Skin epidermis (tissue), 12 donors: ENCODE data around the gene S100PBP.
"Not testable (repeated sequence)": the region's sequence is repeated elsewhere in the genome, so short reads cannot be mapped to it uniquely, and the experiment has no call there.

ENCODE experiments used
- H3K27ac ChIP-seq, 21 experiments: fragments of 200-600 bp; sonication (generic) in 11 of 21; one replicate each; pipeline ENCODE4 v1.5.0; 2020; ENCODE audit warnings: mild to moderate bottlenecking in 3 of 21, inconsistent platforms in 2 of 21, moderate library complexity in 2 of 21
- H3K4me3 ChIP-seq, 7 experiments: fragments of 200-600 bp; sonication (generic) in 2 of 7; one replicate each; pipeline ENCODE4 v1.5.0; 2020; ENCODE audit warnings: inconsistent platforms in 2 of 7, mild to moderate bottlenecking in 2 of 7, moderate library complexity in 1 of 7

S100PBP gene

GRCh38 chr1:32894019-32894600, 76.7 kb downstream of the S100PBP start:
- peak overlapping the region in 2 of 21 experiments; percentile 22 to 37 for H3K27ac ChIP-seq
- H3K4me3 ChIP-seq = no peak overlapping the region

GRCh38 chr1:32894681-32895080, 77.2 kb downstream of the S100PBP start:
- H3K27ac ChIP-seq = no peak overlapping the region
- no peak overlapping the region for H3K4me3 ChIP-seq

- no peak overlapping the region for H3K27ac ChIP-seq
- H3K4me3 ChIP-seq = no peak overlapping the region
Measured at GRCh38 chr1:32895325-32896215, 78.1 kb downstream of the S100PBP start.

GRCh38 chr1:32896451-32896850, 79.0 kb downstream of the S100PBP start:
- H3K4me3 ChIP-seq = no peak overlapping the region
- no peak overlapping the region for H3K27ac ChIP-seq

GRCh38 chr1:32897082-32898049, 79.9 kb downstream of the S100PBP start:
- H3K27ac ChIP-seq = no peak overlapping the region

GRCh38 chr1:32898056-32898455, 80.6 kb downstream of the S100PBP start:
- no peak overlapping the region for H3K4me3 ChIP-seq
- no peak overlapping the region for H3K27ac ChIP-seq

More at GRCh38 chr1:32897082-32898049, 79.9 kb downstream of the S100PBP start:
- no peak overlapping the region for H3K4me3 ChIP-seq

- Histone ChIP-seq H3K4me3 (no peak overlapping the region), H3K27ac (no peak overlapping the region)
Measured at GRCh38 chr1:32898958-32899357, 81.5 kb downstream of the S100PBP start.

- Histone ChIP-seq H3K27ac (no peak overlapping the region), H3K4me3 (peak overlapping the region in 3 of 7 experiments; percentile 63 to 69 (median 68))
Measured at GRCh38 chr1:32899586-32900296, 82.3 kb downstream of the S100PBP start.

- Histone ChIP-seq H3K4me3 (peak overlapping the region; percentile 51 to 69 (median 59)), H3K27ac (peak overlapping the region in 20 of 21 experiments; percentile 37 to 88 (median 80))
Measured at GRCh38 chr1:32900371-32900955, 83.0 kb downstream of the S100PBP start.

GRCh38 chr1:32900956-32901822, 83.7 kb downstream of the S100PBP start, which contains the start of gene TMEM54:
Gene TMEM54 (minus strand): TSS chr1:32901389. CDS start chr1:32901238, 151 bp downstream.
- H3K27ac ChIP-seq = peak within 1 kb of the TSS in 20 of 21 experiments; percentile 59 to 88 (median 80)
- peak within 1 kb of the TSS; percentile 51 to 69 (median 59) for H3K4me3 ChIP-seq

- Histone ChIP-seq H3K4me3 (peak overlapping the region; percentile 30 to 69 (median 59)), H3K27ac (peak overlapping the region in 18 of 21 experiments; percentile 36 to 86 (median 80))
Measured at GRCh38 chr1:32901823-32902534, 84.5 kb downstream of the S100PBP start.

- no peak overlapping the region for H3K27ac ChIP-seq
- H3K4me3 ChIP-seq = no peak overlapping the region
Measured at GRCh38 chr1:32902535-32902920, 85.1 kb downstream of the S100PBP start.

- H3K4me3 ChIP-seq = no peak overlapping the region
- H3K27ac ChIP-seq = no peak overlapping the region
Measured at GRCh38 chr1:32903991-32904785, 86.7 kb downstream of the S100PBP start.

- H3K27ac ChIP-seq = no peak overlapping the region
Measured at GRCh38 chr1:32904797-32905196, 87.3 kb downstream of the S100PBP start.

GRCh38 chr1:32905588-32905987, 88.1 kb downstream of the S100PBP start:
- H3K27ac ChIP-seq, H3K4me3 ChIP-seq: not testable (repeated sequence)

More at GRCh38 chr1:32904797-32905196, 87.3 kb downstream of the S100PBP start:
- H3K4me3 ChIP-seq = no peak overlapping the region

- Histone ChIP-seq H3K4me3 (no peak overlapping the region), H3K27ac (no peak overlapping the region)
Measured at GRCh38 chr1:32906654-32907053, 89.2 kb downstream of the S100PBP start.
